ENCODE results near the gene MPPED1. TPM values are rescaled to one million over a fixed set of nuclear protein-coding genes. Genes with fewer than 3 reads are reported as not detected.

Gene MPPED1
- total and polyA plus RNA-seq, 8 donors = 0.19 to 1.5 (median 0.47) TPM; not detected in 4

DNA sequence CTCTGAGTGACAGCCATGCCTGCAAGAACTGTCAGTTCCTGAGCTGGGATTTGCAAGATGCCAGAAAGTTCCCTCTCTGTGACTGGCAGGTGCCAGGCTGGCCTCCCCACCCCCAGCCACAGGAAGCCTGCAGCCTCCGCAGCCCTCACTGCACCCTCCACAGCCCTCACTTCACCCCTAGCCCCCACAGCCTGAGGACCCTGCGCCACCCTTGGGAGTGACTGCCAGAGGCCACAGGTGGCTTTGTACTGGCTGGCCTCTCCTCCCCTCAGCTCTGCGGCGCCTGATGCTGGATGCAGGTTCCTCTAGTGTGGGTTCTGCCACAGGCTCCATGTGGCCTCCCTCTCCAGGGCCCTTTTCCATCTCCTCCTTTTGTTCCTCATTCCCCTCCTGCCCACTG is 28.7 kb downstream of the MPPED1 start:
- TF ChIP-seq EP300 (IDR thresholded peaks at IDR 0.05) = no peak
- TF ChIP-seq POLR2A (IDR thresholded peaks at IDR 0.05) = no peak
- TF ChIP-seq POLR2AphosphoS5 (IDR thresholded peaks at IDR 0.05) = no peak
- no peak for TF ChIP-seq CTCF (IDR thresholded peaks at IDR 0.05)
- 64 to 85% (median 69%) methylated on average over 4 of the region's 4 CpGs for WGBS, 5 donors
- Histone ChIP-seq H3K4me3 (no peak overlapping the region), H3K4me1 (peaks cover 6 to 17% (median 12%) of the 10 kb centered on the region in 4 donors), H3K36me3 (no peaks in the 10 kb centered on the region), H3K27me3 (peaks cover 0 to 28% (median 0%) of the 10 kb centered on the region in 3 donors), H3K9me3 (no peaks in the 10 kb centered on the region), H3K27ac (no peak overlapping the region)
- DNase-seq = no peak
- intact Hi-C loops (cut with DNase I; ENCODE audit: low total_unique reads) = no loop called here

DNA sequence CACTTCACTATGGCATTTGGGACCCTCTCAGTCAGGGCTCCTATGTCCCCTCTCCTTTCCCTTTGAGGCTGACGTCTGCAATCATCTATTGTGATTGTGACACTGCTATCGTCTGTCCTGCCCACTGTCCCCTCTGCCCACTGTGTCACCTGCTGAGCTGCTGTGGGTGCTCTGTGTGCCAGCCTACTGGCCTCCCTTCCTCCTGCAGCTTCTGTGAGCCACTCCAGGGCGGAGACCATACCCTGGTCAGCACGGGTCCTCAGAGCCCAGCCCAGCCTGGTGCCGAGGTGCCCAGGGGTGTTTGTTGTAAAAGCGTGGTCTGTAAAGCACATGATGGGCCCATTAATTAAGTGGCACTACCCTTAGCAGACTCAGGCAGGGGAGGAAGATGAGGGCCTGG is 29.4 kb downstream of the MPPED1 start:
- Histone ChIP-seq H3K27me3 (peaks cover 0 to 26% (median 0%) of the 10 kb centered on the region in 3 donors), H3K9me3 (no peaks in the 10 kb centered on the region), H3K27ac (no peak overlapping the region), H3K4me3 (no peak overlapping the region), H3K4me1 (peaks cover under 1 to 10% (median 6%) of the 10 kb centered on the region in 4 donors), H3K36me3 (no peaks in the 10 kb centered on the region)
- no peak for DNase-seq
- no peak for TF ChIP-seq CTCF (IDR thresholded peaks at IDR 0.05)
- intact Hi-C loops (cut with DNase I; ENCODE audit: low total_unique reads) = no loop called here
- WGBS, 5 donors = 68 to 74% (median 70%) methylated on average over 6 of the region's 6 CpGs

DNA sequence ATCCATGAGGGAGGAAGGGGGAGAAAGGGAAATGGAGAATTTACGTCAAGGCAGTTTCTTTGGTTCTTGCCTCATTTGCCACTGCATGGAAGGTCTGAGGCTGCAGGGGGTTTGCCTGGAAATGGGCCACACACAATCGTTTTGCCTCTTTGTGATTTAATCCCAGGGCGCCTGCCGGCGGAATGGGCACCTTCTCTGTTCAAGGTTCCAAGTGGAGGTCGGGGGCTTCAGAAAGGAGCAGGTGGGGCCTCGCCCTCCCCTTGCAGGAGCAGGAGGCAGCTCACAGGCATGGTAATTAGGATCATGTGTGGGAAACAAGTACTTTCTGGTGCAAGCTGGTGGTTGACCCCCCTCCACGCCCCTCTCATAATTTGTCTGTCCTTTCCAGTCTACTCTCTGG is 29.9 kb downstream of the MPPED1 start:
- no peaks in the 10 kb centered on the region for H3K36me3 ChIP-seq
- H3K9me3 ChIP-seq = no peaks in the 10 kb centered on the region
- TF ChIP-seq CTCF (IDR thresholded peaks at IDR 0.05) (no peak), EP300 (IDR thresholded peaks at IDR 0.05) (no peak), POLR2A (IDR thresholded peaks at IDR 0.05) (no peak), POLR2AphosphoS5 (IDR thresholded peaks at IDR 0.05) (no peak)
- peaks cover 0 to 20% (median 0%) of the 10 kb centered on the region in 3 donors for H3K27me3 ChIP-seq
- DNase-seq = no peak
- peaks cover 0 to 7% (median 2%) of the 10 kb centered on the region in 4 donors for H3K4me1 ChIP-seq
- intact Hi-C loops (cut with DNase I; ENCODE audit: low total_unique reads) = no loop called here
- 69 to 77% (median 72%) methylated on average over 7 to 8 of the region's 8 CpGs for WGBS, 5 donors
- H3K27ac ChIP-seq = no peak overlapping the region
- H3K4me3 ChIP-seq = no peak overlapping the region

DNA sequence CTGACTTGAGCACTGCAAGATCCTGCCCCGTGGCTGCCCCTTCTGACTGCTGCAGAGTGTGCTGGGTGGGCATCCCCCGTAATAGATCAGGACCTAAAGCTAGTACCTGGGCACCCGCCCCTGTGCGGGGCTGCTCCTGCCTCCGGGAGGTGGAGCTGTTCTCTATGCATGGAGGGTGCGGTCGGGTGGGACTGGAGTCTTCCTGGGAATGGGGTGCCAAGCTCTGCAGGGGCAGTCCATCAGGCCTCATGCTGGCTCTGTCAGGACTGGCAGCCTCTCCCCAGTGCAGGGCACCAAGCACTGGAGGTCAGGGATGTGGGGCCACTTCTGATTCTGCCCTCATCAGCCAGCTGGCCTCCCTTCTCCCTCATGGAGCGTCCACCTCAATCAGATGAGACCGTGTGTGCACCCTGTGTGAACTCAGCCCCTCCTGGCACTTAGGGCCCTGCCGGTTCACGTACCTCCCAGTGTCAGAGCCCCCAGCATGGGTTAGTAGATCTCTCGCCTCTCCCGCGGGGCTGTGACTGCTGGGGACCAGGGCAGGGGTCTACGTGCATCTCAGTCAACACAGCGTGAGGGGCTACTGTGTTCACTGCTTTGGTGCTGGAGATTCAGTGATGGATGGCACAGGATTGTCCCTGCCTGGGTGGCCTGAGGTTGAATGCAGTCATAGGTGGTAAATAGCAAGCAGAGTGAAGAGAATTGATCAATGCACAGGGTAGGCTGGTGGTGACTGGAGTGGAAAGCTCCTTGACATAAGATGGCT is 30.8 kb downstream of the MPPED1 start:
- Histone ChIP-seq H3K4me3 (no peak overlapping the region), H3K36me3 (no peaks in the 10 kb centered on the region), H3K27ac (no peak overlapping the region), H3K4me1 (peaks cover 0 to 9% (median 0%) of the 10 kb centered on the region in 4 donors), H3K9me3 (no peaks in the 10 kb centered on the region), H3K27me3 (peaks cover 0 to 18% (median 0%) of the 10 kb centered on the region in 3 donors)
- no peak for TF ChIP-seq CTCF (IDR thresholded peaks at IDR 0.05)
- no peak for TF ChIP-seq EP300 (IDR thresholded peaks at IDR 0.05)
- no peak for TF ChIP-seq POLR2A (IDR thresholded peaks at IDR 0.05)
- TF ChIP-seq POLR2AphosphoS5 (IDR thresholded peaks at IDR 0.05) = no peak
- no peak for DNase-seq
- WGBS, 5 donors = 79 to 84% (median 83%) methylated on average over 16 of the region's 16 CpGs
- intact Hi-C loops (cut with DNase I; ENCODE audit: low total_unique reads) = no loop called here
